HG03064 (cell line): ENCODE results near the gene TOLLIP.
"Not testable (repeated sequence)": the region's sequence is repeated elsewhere in the genome, so short reads cannot be mapped to it uniquely, and the experiment has no call there.

Source experiments
- ATAC-seq: cut with Tn5 transposase; IDR thresholded peaks from one replicate; pipeline ENCODE4 v1.9.1; 2021; ENCODE audit warnings: low read depth; ENCODE audit not compliant: unreplicated experiment

TOLLIP gene

GRCh38 chr11:1267441-1268100, 41.9 kb downstream of the TOLLIP start:
- no peak for ATAC-seq

GRCh38 chr11:1266976-1267375, 42.5 kb downstream of the TOLLIP start:
- not testable (repeated sequence) for ATAC-seq

GRCh38 chr11:1265480-1265879, 44.0 kb downstream of the TOLLIP start:
- not testable (repeated sequence) for ATAC-seq

GRCh38 chr11:1264444-1264843, 45.0 kb downstream of the TOLLIP start:
- not testable (repeated sequence) for ATAC-seq

GRCh38 chr11:1263010-1263409, 46.4 kb downstream of the TOLLIP start:
- ATAC-seq, result no peak

GRCh38 chr11:1262172-1263006, 47.0 kb downstream of the TOLLIP start:
- peak; percentile 82 for ATAC-seq

- ATAC-seq, result no peak
These were observed 48.0 kb downstream of the TOLLIP start for GRCh38 chr11:1261241-1262071.

GRCh38 chr11:1260620-1261019, 48.8 kb downstream of the TOLLIP start:
- ATAC-seq, result no peak

- ATAC-seq, result no peak
These were observed 49.4 kb downstream of the TOLLIP start for GRCh38 chr11:1260023-1260501.

GRCh38 chr11:1259561-1259960, 49.9 kb downstream of the TOLLIP start:
- no peak for ATAC-seq

GRCh38 chr11:1259076-1259461, 50.4 kb downstream of the TOLLIP start:
- no peak for ATAC-seq

GRCh38 chr11:1258401-1259075, 50.9 kb downstream of the TOLLIP start:
- no peak for ATAC-seq

GRCh38 chr11:1257916-1258315, 51.5 kb downstream of the TOLLIP start:
- ATAC-seq, result no peak

- ATAC-seq, result no peak
These were observed 52.1 kb downstream of the TOLLIP start for GRCh38 chr11:1257366-1257765.

GRCh38 chr11:1256257-1257045, 53.0 kb downstream of the TOLLIP start:
- no peak for ATAC-seq

GRCh38 chr11:1255151-1255550, 54.3 kb downstream of the TOLLIP start:
- no peak for ATAC-seq

GRCh38 chr11:1254733-1255132, 54.7 kb downstream of the TOLLIP start:
- ATAC-seq, result no peak

- no peak for ATAC-seq
These were observed 55.3 kb downstream of the TOLLIP start for GRCh38 chr11:1254086-1254648.

- ATAC-seq, result no peak
These were observed 56.3 kb downstream of the TOLLIP start for GRCh38 chr11:1253103-1253485.
